Activated CD8-positive, alpha-beta memory T cell treated with anti-CD3 and anti-CD28 coated beads for 24 hours (primary cell): ENCODE measurements around the gene IFITM2.
"Not testable (repeated sequence)": the region's sequence is repeated elsewhere in the genome, so short reads cannot be mapped to it uniquely, and the experiment has no call there.

Experiments used
- DNase-seq: peaks from one replicate; pipeline ENCODE4 v3.0.0-alpha.2; 2020

Gene IFITM2

GRCh38 chr11:327581-327923, 19.9 kb downstream of the IFITM2 start:
- DNase-seq = no peak

- DNase-seq = no peak
Measured at GRCh38 chr11:328012-328411, 20.4 kb downstream of the IFITM2 start.

- not testable (repeated sequence) for DNase-seq
Measured at GRCh38 chr11:328516-329100, 21.0 kb downstream of the IFITM2 start.

- DNase-seq = no peak
Measured at GRCh38 chr11:329886-330253, 22.3 kb downstream of the IFITM2 start.

- no peak for DNase-seq
Measured at GRCh38 chr11:330307-330693, 22.7 kb downstream of the IFITM2 start.

- no peak for DNase-seq
Measured at GRCh38 chr11:330694-331357, 23.2 kb downstream of the IFITM2 start.

GRCh38 chr11:331358-332060, 23.9 kb downstream of the IFITM2 start:
- DNase-seq = no peak

GRCh38 chr11:332651-333480, 25.2 kb downstream of the IFITM2 start:
- no peak for DNase-seq

GRCh38 chr11:333616-334263, 26.1 kb downstream of the IFITM2 start:
- DNase-seq = not testable (repeated sequence)

GRCh38 chr11:334264-334994, 26.8 kb downstream of the IFITM2 start:
- DNase-seq = no peak

GRCh38 chr11:335779-336658, 28.4 kb downstream of the IFITM2 start:
- DNase-seq = no peak

- no peak for DNase-seq
Measured at GRCh38 chr11:336659-337198, 29.1 kb downstream of the IFITM2 start.

GRCh38 chr11:337711-338110, 30.1 kb downstream of the IFITM2 start:
- no peak for DNase-seq

GRCh38 chr11:339963-340362, 32.3 kb downstream of the IFITM2 start:
- no peak for DNase-seq

- no peak for DNase-seq
Measured at GRCh38 chr11:340539-341512, 33.2 kb downstream of the IFITM2 start.

GRCh38 chr11:342328-342727, 34.7 kb downstream of the IFITM2 start:
- no peak for DNase-seq

- no peak for DNase-seq
Measured at GRCh38 chr11:344836-345578, 37.4 kb downstream of the IFITM2 start.

GRCh38 chr11:346529-346928, 38.9 kb downstream of the IFITM2 start:
- DNase-seq = no peak
